GM19452 (cell line): ENCODE data around the gene CUL7.
"Not testable (repeated sequence)": the region's sequence is repeated elsewhere in the genome, so short reads cannot be mapped to it uniquely, and the experiment has no call there.

ENCODE experiments used
- ATAC-seq: cut with Tn5 transposase; IDR thresholded peaks from one replicate; pipeline ENCODE4 v1.9.1; 2021; ENCODE audit not compliant: unreplicated experiment

CUL7 gene

GRCh38 chr6:43016943-43017334 lies 36.7 kb downstream of the CUL7 start:
- no peak for ATAC-seq

GRCh38 chr6:43016176-43016942 lies 37.3 kb downstream of the CUL7 start:
- ATAC-seq, result no peak

DNA sequence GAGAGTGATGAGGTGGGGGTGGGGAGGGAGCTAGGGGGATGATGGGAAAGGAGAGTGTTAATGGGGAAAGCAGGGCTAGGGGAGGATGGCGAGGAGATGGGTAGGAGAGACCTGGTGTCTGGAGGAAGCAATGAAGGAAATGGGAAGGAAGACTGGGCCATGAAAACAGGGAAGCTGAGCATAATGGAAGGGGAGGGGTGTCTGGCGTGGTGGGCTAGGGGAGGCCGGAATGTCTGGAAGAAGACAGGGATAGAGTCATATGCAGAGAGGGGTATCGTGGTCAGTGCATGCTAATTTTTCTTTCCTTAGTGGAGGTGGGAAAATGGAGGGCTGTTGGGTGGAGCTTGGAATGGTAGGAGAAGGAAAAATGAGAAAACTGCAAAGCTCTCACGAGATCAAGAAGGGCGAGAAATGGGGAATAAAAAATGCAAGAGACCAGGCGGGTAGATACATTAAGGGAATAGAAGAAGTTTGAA lies 39.2 kb downstream of the CUL7 start:
- no peak for ATAC-seq

GRCh38 chr6:43013843-43014433 lies 39.7 kb downstream of the CUL7 start, which contains the start of the genes KLHDC3 and MEA1:
KLHDC3 (plus strand) TSS chr6:43014249; CDS start chr6:43017193, 2,944 bp downstream.
MEA1 (minus strand) TSS chr6:43013946; CDS start chr6:43013813, 133 bp downstream.
- ATAC-seq, result peak; percentile 91

DNA sequence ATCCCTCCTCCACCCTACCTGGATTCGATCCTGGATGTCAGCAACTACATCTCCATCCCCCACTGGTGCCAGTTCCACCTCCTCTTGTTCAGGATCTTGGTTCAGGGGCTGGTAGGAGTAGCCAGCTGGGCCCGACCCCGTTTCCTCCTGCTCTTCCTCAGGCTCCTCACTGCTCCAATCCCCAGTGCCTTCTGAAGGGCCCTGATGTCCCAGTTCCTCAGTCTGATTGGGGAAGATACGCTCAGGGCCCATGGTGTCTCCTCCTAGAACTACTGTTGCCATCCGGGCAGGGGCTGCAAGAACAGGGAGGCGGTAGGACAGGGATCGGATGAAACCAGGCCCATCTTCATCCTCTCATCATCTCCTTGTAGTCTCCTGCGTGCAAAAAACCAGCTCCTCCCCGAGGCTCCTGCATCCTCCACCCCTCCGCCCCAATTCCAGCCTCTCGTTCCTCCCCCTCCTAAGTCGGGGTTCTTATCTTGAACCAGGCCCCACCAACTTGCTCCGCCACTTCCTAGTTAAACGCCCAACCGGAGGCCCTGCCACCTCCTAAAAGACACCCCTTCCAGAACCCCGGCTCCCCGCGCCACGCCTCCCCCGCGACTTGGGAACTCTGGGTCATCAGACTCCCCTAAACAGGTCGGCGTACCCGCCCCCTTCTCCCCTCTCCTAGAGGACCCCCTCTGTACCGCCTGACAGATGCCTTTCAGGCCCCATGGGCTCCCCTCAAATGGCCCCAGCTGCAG lies 40.4 kb downstream of the CUL7 start:
- no peak for ATAC-seq

GRCh38 chr6:43012364-43012763 lies 41.3 kb downstream of the CUL7 start:
- no peak for ATAC-seq

DNA sequence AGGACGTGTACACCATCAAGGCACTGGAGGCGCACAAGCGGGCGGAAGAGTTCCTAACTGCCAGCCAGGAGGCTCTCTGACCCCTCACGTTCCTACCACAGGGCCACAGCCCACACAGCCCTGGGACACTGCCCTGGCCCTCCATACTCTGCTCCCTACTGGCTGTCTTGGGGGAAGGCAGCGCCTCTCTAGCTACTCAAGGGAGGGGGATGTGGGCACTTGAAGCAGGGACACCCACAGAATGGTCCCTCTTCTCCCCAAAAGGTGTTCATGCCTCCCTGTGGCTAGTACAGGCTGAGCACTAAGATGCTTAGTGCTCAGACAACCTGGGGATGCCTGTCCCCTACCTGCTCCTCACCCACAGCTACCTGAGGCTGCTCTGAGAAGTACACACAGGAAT lies 42.4 kb downstream of the CUL7 start:
- no peak for ATAC-seq

DNA sequence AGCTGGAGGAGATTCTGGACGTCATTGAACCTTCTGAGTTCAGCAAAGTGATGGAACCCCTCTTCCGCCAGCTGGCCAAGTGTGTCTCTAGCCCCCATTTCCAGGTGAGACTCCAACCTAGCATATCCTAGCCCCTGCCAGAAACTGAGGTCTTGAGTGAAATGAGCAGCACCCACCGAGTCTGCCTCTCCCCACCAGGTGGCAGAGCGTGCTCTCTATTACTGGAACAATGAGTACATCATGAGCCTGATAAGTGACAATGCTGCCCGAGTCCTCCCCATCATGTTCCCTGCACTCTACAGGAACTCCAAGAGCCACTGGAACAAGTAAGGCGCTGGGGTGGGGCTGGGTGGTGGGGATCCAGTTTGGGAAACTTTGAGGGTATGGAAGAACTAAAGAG lies 44.5 kb downstream of the CUL7 start:
- no peak for ATAC-seq

DNA sequence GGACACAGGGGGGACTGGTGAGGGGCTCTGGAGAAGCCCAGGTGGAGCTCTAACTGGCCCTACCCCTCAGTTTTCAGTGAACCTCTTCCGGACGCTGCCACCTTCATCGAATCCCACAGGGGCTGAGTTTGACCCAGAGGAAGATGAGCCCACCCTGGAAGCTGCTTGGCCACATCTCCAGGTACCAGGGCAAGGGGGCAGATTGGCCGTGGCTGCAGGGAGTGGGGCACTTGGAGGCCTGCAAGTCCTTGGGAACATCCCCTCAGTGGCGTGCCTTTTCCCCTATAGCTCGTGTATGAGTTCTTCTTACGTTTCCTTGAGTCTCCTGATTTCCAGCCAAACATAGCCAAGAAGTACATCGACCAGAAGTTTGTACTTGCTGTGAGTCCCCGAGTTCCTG lies 46.5 kb downstream of the CUL7 start:
- ATAC-seq, result no peak

GRCh38 chr6:43006251-43006650 lies 47.4 kb downstream of the CUL7 start:
- no peak for ATAC-seq

- no peak for ATAC-seq
Measured at GRCh38 chr6:43005844-43006243, 47.8 kb downstream of the CUL7 start.

DNA sequence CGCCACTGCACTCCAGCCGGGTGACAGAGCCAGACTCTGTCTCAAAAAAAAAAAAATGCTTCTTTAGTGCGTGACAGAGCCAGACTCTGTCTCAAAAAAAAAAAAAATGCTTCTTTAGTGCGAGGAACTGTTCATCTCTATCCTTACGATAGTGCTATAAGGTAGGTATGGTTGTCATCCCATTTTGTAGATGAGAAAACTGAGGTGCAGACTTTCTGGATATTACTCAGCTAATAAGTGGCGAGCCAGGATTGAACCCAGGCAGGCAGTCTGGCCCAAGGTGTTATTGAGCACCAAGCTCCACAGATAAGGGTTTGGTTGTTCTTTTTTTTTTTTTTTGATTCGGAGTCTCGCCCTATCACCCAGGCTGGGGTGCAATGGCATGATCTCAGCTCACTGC lies 51.8 kb downstream of the CUL7 start:
- no peak for ATAC-seq

- not testable (repeated sequence) for ATAC-seq
Measured at GRCh38 chr6:42998205-42998604, 55.4 kb downstream of the CUL7 start.

DNA sequence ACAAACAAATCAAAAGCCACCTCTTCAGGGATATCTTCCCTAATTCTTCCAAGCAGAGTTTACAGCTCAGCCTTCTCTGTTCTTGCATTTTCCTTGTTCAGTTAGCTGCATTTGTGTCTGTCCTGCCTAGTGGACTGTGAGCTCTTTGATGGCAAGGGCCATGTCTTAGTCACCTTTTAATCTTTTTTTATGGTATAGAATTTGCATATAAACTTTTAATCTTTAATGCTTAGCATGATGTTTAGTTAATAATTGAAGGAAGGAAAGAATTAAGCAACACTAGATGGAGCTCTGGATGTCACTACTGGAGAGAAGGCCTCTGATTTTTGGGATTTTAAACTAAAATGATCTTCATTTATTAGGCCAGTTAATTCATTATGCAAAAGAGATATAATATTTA lies 57.1 kb downstream of the CUL7 start:
- ATAC-seq, result no peak

DNA sequence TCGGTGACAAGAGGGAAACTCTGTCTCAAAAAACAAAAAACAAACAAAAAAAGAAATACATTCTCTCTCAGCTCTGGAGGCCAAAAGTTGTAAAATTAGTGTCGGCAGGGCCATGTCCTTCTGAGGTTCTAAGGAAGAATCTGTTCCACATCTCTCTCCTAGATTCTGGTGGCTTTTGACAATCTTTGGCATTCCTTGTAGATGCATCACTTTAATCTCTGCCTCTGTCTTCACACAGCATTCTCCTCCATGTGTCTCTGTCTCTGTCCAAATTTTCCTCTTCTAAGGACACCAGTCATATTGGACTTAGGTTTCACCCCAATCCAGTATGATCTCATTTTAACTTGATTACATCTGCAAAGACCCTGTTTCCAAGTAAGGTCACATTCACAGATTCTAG lies 60.2 kb downstream of the CUL7 start:
- no peak for ATAC-seq

DNA sequence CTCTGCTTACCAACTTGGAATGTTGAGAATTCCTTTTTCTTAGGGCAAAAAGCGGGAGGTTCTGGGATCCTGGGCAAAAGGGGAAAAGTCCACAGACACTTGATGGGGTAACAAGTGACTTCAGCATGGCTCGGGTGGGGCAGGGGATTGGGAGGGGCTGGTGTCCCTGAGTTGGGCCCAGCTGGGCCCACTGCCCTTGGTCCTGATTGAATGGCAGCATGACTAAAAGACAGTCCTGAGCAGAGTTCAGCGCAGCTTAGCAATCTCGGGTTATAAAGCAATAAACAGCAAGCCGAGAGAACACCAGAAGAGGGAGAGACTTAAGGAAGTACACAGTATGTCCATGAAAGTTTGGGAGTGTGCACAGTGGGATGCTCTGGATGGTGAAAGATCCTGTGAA lies 63.7 kb downstream of the CUL7 start:
- no peak for ATAC-seq

- ATAC-seq, result no peak
Measured at GRCh38 chr6:42988486-42989020, 65.1 kb downstream of the CUL7 start.
